Endodermal cell (in vitro differentiated cells): ENCODE data around the gene UBXN2A. TPM values are rescaled to one million over a fixed set of nuclear protein-coding genes. Genes with fewer than 3 reads are reported as not detected.

Experiments used
- DNase-seq: peaks from one replicate; pipeline ENCODE4 v3.0.0-alpha.2; 2017
- H3K27ac ChIP-seq: 2 replicates; pipeline ENCODE4 v1.5.1; 2013; ENCODE audit warnings: mild to moderate bottlenecking, low read depth, low read length, moderate library complexity
- H3K27me3 ChIP-seq: 2 replicates; pipeline ENCODE4 v1.6.1; 2013; ENCODE audit warnings: mild to moderate bottlenecking, low read length, moderate library complexity; ENCODE audit not compliant: insufficient read depth, control insufficient read depth, poor library complexity, severe bottlenecking
- H3K36me3 ChIP-seq: 2 replicates; pipeline ENCODE4 v1.7.0; 2013; ENCODE audit warnings: mild to moderate bottlenecking, low read length, moderate library complexity; ENCODE audit not compliant: control insufficient read depth, insufficient read depth
- H3K4me1 ChIP-seq: one replicate; pipeline ENCODE4 v1.7.0; 2013; ENCODE audit warnings: low read length; ENCODE audit not compliant: control insufficient read depth, insufficient read depth
- H3K4me3 ChIP-seq: 2 replicates; pipeline ENCODE4 v1.5.1; 2013; ENCODE audit warnings: mild to moderate bottlenecking, low read length, moderate library complexity
- H3K9ac ChIP-seq: 2 replicates; pipeline ENCODE4 v1.6.1; 2013; ENCODE audit warnings: mild to moderate bottlenecking, low read length, moderate library complexity; ENCODE audit not compliant: poor library complexity, severe bottlenecking; ENCODE audit errors: extremely low read depth
- H3K9me3 ChIP-seq: 2 replicates; pipeline ENCODE4 v1.6.1; 2013; ENCODE audit warnings: mild to moderate bottlenecking, low read length, moderate library complexity; ENCODE audit not compliant: control insufficient read depth
- H3K27ac Mint-ChIP-seq: 2 replicates; pipeline ENCODE4 v1.8.0; 2020; ENCODE audit warnings: mixed read lengths
- H3K27me3 Mint-ChIP-seq: 2 replicates; pipeline ENCODE4 v1.8.0; 2021; ENCODE audit warnings: mild to moderate bottlenecking, mixed read lengths; ENCODE audit not compliant: insufficient read depth
- H3K36me3 Mint-ChIP-seq: 2 replicates; pipeline ENCODE4 v1.8.0; 2020; ENCODE audit warnings: low read depth, mixed read lengths
- H3K4me1 Mint-ChIP-seq: 2 replicates; pipeline ENCODE4 v1.8.0; 2020; ENCODE audit warnings: mixed read lengths
- H3K4me3 Mint-ChIP-seq: 2 replicates; pipeline ENCODE4 v1.8.0; 2020; ENCODE audit warnings: mild to moderate bottlenecking, moderate library complexity, mixed read lengths
- H3K9me3 Mint-ChIP-seq: 2 replicates; pipeline ENCODE4 v1.8.0; 2020; ENCODE audit warnings: mild to moderate bottlenecking, mixed read lengths
- WGBS, 2 experiments: methylation state at CpG; one replicate each; pipeline versions ENCODE4 v1.1.5 to v1.1.7; 2013; ENCODE audit warnings: missing lambda C conversion rate in 2 of 2, mixed read lengths in 1 of 2; ENCODE audit not compliant: insufficient coverage in 1 of 2, insufficient read length in 1 of 2; 5-methylcytosine and 5-hydroxymethylcytosine counted together
- total RNA-seq, 2 donors: library from RNA; stranded (reverse); fragmentation: NEBNext Ultra II Directional in 1 of 2; extraction: Animal tissue kit (Norgen Biotek cat#: 25700) in 1 of 2; gene quantifications; 2 replicates in 1 of 2; 3 replicates in 1 of 2; pipeline ENCODE4 v1.2.1, GENCODE V29; 2021
- TF ChIP-seq, protein P1 (sequence below): fragments of 200-600 bp; sonication (generic); conservative IDR thresholded peaks from 2 replicates; pipeline ENCODE4 v1.5.0; 2021; ENCODE audit warnings: antibody characterized with exemption, mild to moderate bottlenecking

UBXN2A gene
- total RNA-seq, 2 donors from 2014 or later = 20.1 to 26.8 TPM

DNA sequence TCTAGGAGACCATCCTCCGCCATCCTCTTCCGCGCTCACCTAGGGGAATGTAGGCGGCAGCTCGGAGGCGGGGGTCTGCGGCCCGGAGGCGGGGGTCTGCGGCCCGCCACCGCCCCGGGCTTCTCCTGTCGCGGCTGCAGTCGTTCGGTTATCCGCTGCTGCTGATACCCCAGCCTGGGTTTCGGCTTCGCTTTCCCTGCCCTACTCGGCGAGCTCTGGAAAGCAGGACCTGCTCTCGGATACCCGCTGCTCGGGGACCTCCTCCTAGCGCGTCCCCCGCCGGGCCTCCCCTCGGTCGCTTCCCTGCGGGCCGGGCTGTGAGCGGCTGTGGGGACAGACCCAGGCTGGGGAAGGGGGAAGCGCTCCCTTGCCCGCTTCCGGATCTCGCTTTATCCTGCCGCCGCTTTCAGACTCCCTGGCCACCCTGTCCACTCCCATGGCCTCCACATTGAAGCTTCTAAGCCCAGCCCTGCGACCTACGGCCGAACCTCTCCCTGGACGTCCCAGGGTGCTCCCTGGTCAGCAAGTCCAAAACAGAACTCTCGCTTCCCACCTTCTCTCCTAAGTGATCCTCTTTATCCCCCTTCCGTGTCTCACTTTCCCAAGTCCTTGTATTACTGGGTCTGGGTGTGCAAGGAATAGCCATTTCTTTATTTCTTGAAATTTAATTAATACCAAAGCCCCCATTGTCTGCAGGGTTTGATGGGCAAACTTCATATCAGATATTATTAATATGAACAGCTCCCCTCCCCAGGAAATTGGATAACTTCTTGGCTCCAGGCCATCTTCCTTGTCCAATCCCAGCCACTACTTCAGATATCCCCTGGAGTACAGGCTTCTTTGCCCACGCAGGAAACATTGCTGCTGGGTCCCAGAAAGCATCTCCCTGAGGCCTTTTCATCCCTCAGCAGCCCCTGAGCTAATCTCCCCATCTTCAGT is 110.0 kb downstream of the UBXN2A start:
- peak; percentile 81 for DNase-seq
- Mint-ChIP-seq H3K27ac (no peak overlapping the region), H3K4me3 (no peak overlapping the region), H3K9me3 (no peaks in the 10 kb centered on the region), H3K4me1 (peaks cover 11% of the 10 kb centered on the region), H3K36me3 (peaks cover 6% of the 10 kb centered on the region), H3K27me3 (peaks cover 2% of the 10 kb centered on the region)
- Histone ChIP-seq H3K9me3 (no peaks in the 10 kb centered on the region), H3K27ac (no peak overlapping the region), H3K4me3 (peak overlapping the region; percentile 83), H3K36me3 (peaks cover under 1% of the 10 kb centered on the region), H3K9ac (peak overlapping the region; percentile 8), H3K27me3 (no peaks in the 10 kb centered on the region), H3K4me1 (no peaks in the 10 kb centered on the region)
- WGBS, 2 experiments = 4 to 5% methylated on average over 27 to 47 of the region's 47 CpGs
- TF ChIP-seq, protein P1, sequence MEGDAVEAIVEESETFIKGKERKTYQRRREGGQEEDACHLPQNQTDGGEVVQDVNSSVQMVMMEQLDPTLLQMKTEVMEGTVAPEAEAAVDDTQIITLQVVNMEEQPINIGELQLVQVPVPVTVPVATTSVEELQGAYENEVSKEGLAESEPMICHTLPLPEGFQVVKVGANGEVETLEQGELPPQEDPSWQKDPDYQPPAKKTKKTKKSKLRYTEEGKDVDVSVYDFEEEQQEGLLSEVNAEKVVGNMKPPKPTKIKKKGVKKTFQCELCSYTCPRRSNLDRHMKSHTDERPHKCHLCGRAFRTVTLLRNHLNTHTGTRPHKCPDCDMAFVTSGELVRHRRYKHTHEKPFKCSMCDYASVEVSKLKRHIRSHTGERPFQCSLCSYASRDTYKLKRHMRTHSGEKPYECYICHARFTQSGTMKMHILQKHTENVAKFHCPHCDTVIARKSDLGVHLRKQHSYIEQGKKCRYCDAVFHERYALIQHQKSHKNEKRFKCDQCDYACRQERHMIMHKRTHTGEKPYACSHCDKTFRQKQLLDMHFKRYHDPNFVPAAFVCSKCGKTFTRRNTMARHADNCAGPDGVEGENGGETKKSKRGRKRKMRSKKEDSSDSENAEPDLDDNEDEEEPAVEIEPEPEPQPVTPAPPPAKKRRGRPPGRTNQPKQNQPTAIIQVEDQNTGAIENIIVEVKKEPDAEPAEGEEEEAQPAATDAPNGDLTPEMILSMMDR = no peak

DNA sequence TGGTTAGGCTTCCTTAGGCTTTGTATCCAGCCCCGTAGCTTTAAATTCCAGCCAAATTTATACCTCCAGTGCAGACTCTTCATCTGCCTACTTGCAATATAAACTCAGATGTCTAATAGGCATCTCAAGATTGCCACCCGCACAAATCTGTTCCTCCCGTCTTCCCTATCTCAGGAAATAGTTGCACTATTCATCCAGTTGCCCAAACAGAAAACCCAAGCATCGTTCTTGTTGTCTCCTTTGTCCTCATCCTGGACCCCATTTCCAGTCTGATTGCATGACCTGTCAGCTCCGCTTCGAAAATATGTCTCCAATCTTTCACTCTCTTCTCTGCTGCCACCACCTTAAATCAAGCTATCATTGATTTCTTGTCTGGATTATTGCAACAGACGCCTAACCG is 111.6 kb downstream of the UBXN2A start:
- TF ChIP-seq, protein P1 = no peak
- peaks cover 2% of the 10 kb centered on the region for H3K27me3 Mint-ChIP-seq
- H3K4me3 Mint-ChIP-seq = no peak overlapping the region

DNA sequence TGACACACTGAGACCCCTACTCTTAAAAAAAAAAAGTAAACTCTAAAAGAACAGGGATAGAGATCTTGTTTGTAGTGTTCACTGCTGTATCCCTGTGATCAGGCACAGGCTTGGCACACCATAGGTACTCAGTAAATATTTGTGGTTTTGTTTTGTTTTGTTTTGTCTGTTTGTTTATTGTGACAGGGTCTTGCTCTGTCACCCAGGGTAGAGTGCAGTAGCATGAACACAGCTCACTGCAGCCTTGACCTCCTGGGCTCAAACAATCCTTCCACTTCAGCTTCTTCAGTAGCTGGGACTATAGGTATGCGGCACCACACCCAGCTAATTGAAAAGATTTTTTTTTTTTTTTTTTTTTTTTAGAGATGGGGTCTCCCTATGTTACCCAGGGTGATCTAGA is 112.7 kb downstream of the UBXN2A start:
- no peaks in the 10 kb centered on the region for H3K9me3 ChIP-seq
- no CpG with 5 or more reads among the region's 1 CpG for WGBS, 2 experiments
- no peaks in the 10 kb centered on the region for H3K9me3 Mint-ChIP-seq
- no peaks in the 10 kb centered on the region for H3K27me3 ChIP-seq
- peaks cover 2% of the 10 kb centered on the region for H3K27me3 Mint-ChIP-seq
- no peak overlapping the region for H3K4me3 ChIP-seq
- no peak overlapping the region for H3K4me3 Mint-ChIP-seq
- H3K9ac ChIP-seq = no peak overlapping the region
- peaks cover 17% of the 10 kb centered on the region for H3K36me3 Mint-ChIP-seq
- H3K4me1 ChIP-seq = no peaks in the 10 kb centered on the region
- no peaks in the 10 kb centered on the region for H3K4me1 Mint-ChIP-seq
- H3K27ac Mint-ChIP-seq = no peak overlapping the region
- H3K27ac ChIP-seq = no peak overlapping the region
- TF ChIP-seq, protein P1 = no peak
- peaks cover 3% of the 10 kb centered on the region for H3K36me3 ChIP-seq
- DNase-seq = no peak

More for the DNA sequence above, 111.6 kb downstream of the UBXN2A start:
- DNase-seq = no peak
- Mint-ChIP-seq H3K9me3 (no peaks in the 10 kb centered on the region), H3K36me3 (peaks cover 16% of the 10 kb centered on the region), H3K4me1 (peaks cover 5% of the 10 kb centered on the region), H3K27ac (no peak overlapping the region)
- H3K27me3 ChIP-seq = no peaks in the 10 kb centered on the region
- H3K36me3 ChIP-seq = peaks cover 3% of the 10 kb centered on the region
- H3K27ac ChIP-seq = no peak overlapping the region
- no peak overlapping the region for H3K4me3 ChIP-seq
- no peaks in the 10 kb centered on the region for H3K4me1 ChIP-seq
- 91% methylated on average over 8 of the region's 8 CpGs for WGBS, 2 experiments
- no peak overlapping the region for H3K9ac ChIP-seq
- no peaks in the 10 kb centered on the region for H3K9me3 ChIP-seq

Other genes starting within 250 kb of the UBXN2A start
- 10 to 100 TPM; 18.6 to 20.7 TPM for gene ATAD2B, start 13.3 kb upstream of the UBXN2A start, total RNA-seq
- gene MFSD2B, start 69.6 kb downstream of the UBXN2A start, total RNA-seq = 1 to 10 TPM in 1 of 2 donors, under 1 TPM in 1; 0.91 to 1.0 TPM
- gene WDCP, start 106.9 kb downstream of the UBXN2A start, total RNA-seq = 10 to 100 TPM; 18.2 to 24.1 TPM
- 10 to 100 TPM; 35.3 to 39.0 TPM for gene FKBP1B, start 109.3 kb downstream of the UBXN2A start, total RNA-seq
- gene SF3B6, start 135.9 kb downstream of the UBXN2A start, total RNA-seq = 100 to 1,000 TPM; 109 to 131 TPM
- 10 to 100 TPM; 11.6 to 23.2 TPM for gene TP53I3, start 144.4 kb downstream of the UBXN2A start, total RNA-seq
- gene PFN4, start 182.9 kb downstream of the UBXN2A start, total RNA-seq = under 1 TPM in 1 of 2 donors, not detected in 1; 0.73 TPM
- 10 to 100 TPM; 13.2 to 14.6 TPM for gene FAM228B, start 183.0 kb downstream of the UBXN2A start, total RNA-seq
- under 1 TPM in 1 of 2 donors, not detected in 1; 0.53 TPM for gene FAM228A, start 234.6 kb downstream of the UBXN2A start, total RNA-seq